Tibial artery (tissue), 4 donors: ENCODE results near the gene GAPVD1.
A peak's percentile ranks its signal among the peaks of the same experiment; 100 is the strongest.

Experiments
- DNase-seq, 2 donors: peaks; one replicate each; pipeline ENCODE4 v3.0.0-alpha.2; 2019
- H3K27ac ChIP-seq, 2 donors: fragments of 200-600 bp; sonication (generic) in 1 of 2; 1 replicate in 1 of 2; 2 replicates in 1 of 2; pipeline ENCODE4 v1.5.1; 2018 to 2019; ENCODE audit warnings: mild to moderate bottlenecking in 1 of 2
- H3K27me3 ChIP-seq, 2 donors: fragments of 200-600 bp; sonication (generic) in 1 of 2; one replicate each; pipeline versions ENCODE4 v1.5.1 to v1.6.0; 2016 to 2019
- H3K36me3 ChIP-seq, 3 donors: fragments of 200-600 bp; sonication (generic) in 2 of 3; one replicate each; pipeline ENCODE4 v1.5.1; 2016 to 2019; ENCODE audit warnings: mild to moderate bottlenecking in 2 of 3
- H3K4me1 ChIP-seq, 4 donors: fragments of 200-600 bp; sonication (generic) in 2 of 4; 1 replicate in 3 of 4; 2 replicates in 1 of 4; pipeline ENCODE4 v1.5.1; 2016 to 2019
- H3K4me3 ChIP-seq, 2 donors: fragments of 200-600 bp; sonication (generic) in 1 of 2; 1 replicate in 1 of 2; 2 replicates in 1 of 2; pipeline ENCODE4 v1.5.1; 2018 to 2019; ENCODE audit warnings: mild to moderate bottlenecking in 2 of 2
- H3K9me3 ChIP-seq, 3 donors: fragments of 200-600 bp; sonication (generic) in 1 of 3; one replicate each; pipeline ENCODE4 v1.5.1; 2016 to 2019
- intact Hi-C: fragments of 100-400 bp; cut with DNase I; formaldehyde crosslinking; loops from one replicate; pipeline ENCODE4 v1.15.0; 2023; ENCODE audit warnings: low total_unique reads
- TF ChIP-seq, protein P1 (sequence below), 2 experiments: fragments of 200-600 bp in 1 of 2; fragments of 450-650 bp in 1 of 2; IDR thresholded peaks; one replicate each; pipeline ENCODE4 v1.5.1; 2017 to 2019; ENCODE audit warnings: antibody characterized with exemption in 2 of 2, mild to moderate bottlenecking in 1 of 2, moderate library complexity in 1 of 2

The GAPVD1 gene

DNA sequence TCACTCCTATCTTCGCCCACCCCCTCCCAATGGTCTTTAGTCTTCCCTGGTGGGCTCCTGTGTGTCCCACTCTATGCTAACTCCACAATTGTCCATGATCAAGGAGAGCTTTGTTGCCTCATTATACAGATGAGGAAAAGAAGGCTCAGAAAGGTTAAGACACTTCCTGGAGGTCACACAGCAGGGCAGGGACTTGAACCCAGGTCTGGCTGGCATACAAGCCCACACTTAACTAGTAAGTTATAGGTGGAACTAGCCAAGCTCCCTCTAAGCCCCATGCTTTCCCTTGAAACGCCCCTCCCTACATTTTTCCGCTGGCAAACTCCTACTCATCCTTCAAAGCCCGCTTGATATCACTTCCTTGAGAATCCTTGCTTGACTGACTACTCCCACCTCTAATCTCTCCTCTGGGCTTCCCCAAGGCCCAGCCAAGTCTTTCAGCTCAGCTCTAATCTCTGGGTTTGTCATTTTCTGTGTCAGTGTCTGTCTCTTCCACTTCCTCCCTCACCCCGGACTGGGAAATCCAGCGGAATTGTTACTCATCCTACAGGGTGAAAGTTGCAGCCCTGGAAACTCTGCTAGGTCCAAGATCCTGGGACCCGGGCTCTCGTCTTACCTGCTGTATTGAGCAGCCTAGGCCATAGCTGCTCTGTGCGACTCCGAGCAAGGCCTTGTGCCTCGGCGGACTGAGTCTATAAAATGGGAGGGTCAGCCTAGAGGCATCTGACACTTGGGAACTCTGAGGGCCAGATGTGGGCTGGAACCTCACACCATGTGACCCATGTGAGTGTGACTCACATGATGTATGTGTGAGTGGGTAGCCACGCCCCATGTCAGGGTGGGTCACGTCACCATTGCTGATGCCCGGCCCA is 144.5 kb downstream of the GAPVD1 start:
- Histone ChIP-seq H3K4me3 (no peak overlapping the region), H3K9me3 (no peaks in the 10 kb centered on the region), H3K4me1 (peaks cover 0 to 14% (median 13%) of the 10 kb centered on the region in 4 donors), H3K27me3 (peaks cover 0 to 23% of the 10 kb centered on the region in 2 donors), H3K27ac (no peak overlapping the region), H3K36me3 (no peaks in the 10 kb centered on the region)
- intact Hi-C loops, result loop anchor here (5.0 kb wide), 2 partner anchors 226 to 826 kb away; no protein-coding TSS in a partner anchor
- DNase-seq, result no peak
- TF ChIP-seq, protein P1, sequence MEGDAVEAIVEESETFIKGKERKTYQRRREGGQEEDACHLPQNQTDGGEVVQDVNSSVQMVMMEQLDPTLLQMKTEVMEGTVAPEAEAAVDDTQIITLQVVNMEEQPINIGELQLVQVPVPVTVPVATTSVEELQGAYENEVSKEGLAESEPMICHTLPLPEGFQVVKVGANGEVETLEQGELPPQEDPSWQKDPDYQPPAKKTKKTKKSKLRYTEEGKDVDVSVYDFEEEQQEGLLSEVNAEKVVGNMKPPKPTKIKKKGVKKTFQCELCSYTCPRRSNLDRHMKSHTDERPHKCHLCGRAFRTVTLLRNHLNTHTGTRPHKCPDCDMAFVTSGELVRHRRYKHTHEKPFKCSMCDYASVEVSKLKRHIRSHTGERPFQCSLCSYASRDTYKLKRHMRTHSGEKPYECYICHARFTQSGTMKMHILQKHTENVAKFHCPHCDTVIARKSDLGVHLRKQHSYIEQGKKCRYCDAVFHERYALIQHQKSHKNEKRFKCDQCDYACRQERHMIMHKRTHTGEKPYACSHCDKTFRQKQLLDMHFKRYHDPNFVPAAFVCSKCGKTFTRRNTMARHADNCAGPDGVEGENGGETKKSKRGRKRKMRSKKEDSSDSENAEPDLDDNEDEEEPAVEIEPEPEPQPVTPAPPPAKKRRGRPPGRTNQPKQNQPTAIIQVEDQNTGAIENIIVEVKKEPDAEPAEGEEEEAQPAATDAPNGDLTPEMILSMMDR (IDR thresholded peaks at IDR 0.05), result no peak

DNA sequence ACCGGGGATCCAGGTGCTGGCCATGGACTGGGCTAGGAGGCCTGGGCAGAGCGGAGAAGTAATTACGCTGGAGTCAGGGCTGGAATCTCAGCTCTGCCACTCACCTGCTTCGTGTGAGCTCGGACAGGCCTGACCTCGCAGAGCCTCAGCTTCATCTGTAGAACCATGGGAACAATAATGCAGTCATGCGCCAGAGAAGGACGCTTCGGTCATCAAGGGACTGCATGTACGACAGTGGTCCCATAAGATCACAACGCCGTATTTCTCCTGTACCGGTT is 145.1 kb downstream of the GAPVD1 start:
- TF ChIP-seq, protein P1 (IDR thresholded peaks at IDR 0.05), result no peak
- Histone ChIP-seq H3K9me3 (no peaks in the 10 kb centered on the region), H3K4me1 (peaks cover 0 to 14% (median 13%) of the 10 kb centered on the region in 4 donors), H3K4me3 (no peak overlapping the region), H3K27me3 (peaks cover 0 to 23% of the 10 kb centered on the region in 2 donors), H3K27ac (no peak overlapping the region), H3K36me3 (no peaks in the 10 kb centered on the region)
- DNase-seq, result no peak
- intact Hi-C loops, result loop anchor here (5.0 kb wide), 2 partner anchors 226 to 826 kb away; no protein-coding TSS in a partner anchor

DNA sequence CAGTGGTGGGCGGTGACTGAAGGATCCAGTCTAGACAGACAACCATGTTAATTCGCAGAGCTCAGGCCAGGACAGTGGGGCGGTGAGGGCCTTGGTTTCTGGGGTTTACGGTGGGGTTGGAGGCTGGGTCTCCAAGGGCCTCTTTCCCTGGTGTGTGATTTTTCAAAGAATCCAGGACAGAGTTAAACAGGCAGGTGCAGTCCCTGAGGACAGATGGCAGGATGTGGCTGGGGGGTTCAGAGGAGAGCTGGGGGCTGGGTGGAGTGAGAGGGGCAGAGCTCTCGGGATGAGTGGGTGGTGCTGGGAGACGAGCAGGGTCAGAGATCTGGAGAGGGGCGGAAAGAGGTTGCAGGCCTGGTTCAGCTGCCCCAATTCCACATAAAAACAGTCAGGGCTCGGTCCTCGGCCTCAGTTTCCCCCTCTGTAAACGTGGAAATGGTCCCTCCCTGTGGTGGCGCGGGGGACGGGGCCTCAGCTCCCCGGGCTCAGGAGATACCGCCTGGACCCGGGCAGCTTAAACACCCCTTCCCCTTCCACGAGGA is 145.9 kb downstream of the GAPVD1 start:
- intact Hi-C loops, result loop anchor here (5.0 kb wide), 2 partner anchors 225 to 825 kb away; no protein-coding TSS in a partner anchor
- Histone ChIP-seq H3K9me3 (no peaks in the 10 kb centered on the region), H3K27me3 (peaks cover 0 to 23% of the 10 kb centered on the region in 2 donors), H3K4me1 (peaks cover 0 to 14% (median 13%) of the 10 kb centered on the region in 4 donors), H3K4me3 (peak overlapping the region; percentile 49 to 57), H3K36me3 (no peaks in the 10 kb centered on the region), H3K27ac (no peak overlapping the region)
- TF ChIP-seq, protein P1 (IDR thresholded peaks at IDR 0.05), result no peak
- no peak for DNase-seq

DNA sequence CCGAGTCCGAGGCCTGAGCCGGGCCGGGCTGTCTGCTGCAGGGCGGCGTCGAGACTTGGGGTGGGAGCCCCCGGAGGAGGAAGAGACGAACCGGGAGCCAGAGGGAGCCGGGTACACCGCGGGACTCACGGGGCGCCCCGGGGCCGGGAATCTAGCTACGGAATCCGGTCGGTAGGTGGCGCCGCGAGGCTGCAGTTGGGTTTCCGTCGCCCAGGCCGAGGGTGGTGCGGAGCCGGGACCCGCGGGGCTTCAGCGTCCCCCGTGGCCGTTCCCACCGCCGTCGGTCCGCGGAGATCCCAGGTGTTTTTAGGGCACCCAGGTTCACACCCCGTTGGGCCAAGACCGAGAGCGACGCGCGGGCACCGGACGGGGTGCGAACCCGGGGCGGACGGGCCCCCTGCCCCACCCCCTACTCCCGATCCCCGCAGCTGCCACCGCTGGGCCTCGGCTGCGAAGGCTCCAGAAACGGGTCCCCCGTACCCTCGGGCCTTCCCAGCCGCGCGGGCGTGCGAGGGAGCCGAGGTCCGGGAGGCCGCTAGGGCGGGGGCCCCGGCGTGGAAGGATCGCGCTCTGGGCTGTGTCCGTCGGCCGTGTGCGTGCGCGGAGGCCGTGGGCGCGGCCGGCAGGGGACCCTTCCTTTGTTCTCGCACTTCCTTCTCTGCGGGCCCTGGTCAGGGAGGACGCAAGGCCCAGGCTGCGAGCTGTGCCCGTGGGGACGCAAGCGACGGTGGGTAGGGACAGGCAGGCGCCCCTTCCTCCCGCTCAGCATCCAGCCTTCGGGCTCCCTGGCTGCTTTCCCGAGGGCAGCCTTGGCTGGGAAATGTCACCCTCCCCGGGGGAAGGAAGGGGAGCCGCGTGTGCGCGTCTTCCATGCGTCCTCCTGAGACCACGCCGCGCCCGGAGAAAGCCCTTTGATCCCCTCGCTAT is 146.6 kb downstream of the GAPVD1 start:
- intact Hi-C loops, result loop anchor here (5.0 kb wide), 2 partner anchors 224 to 824 kb away; no protein-coding TSS in a partner anchor
- Histone ChIP-seq H3K27ac (no peak overlapping the region), H3K36me3 (no peaks in the 10 kb centered on the region), H3K4me3 (peak overlapping the region; percentile 49 to 57), H3K4me1 (peaks cover 0 to 14% (median 13%) of the 10 kb centered on the region in 4 donors), H3K9me3 (no peaks in the 10 kb centered on the region), H3K27me3 (peaks cover 0 to 23% of the 10 kb centered on the region in 2 donors)
- TF ChIP-seq, protein P1 (IDR thresholded peaks at IDR 0.05), result peak; percentile 87 to 93
- DNase-seq, result peak; percentile 58 to 80

DNA sequence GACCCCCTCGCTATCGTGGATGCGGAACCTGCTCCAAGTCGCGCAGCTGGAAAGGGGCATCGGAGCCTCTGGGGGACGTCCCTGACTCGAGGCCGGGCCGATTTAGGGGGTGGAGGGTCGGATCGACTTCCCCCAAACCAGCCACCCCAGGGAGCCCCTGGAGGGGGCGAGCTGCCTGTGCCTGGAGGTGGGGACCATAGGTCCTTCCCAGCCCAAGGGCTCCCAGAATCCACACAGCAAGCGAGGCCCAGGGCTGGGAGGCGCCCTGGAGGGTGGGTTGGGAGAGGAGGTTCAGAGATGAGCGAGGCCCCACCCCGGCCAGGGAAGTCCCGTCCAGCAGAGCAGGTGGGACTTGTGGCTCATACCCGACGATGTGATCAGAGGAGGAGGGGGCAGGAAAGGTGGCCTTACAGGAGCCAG is 147.6 kb downstream of the GAPVD1 start:
- Histone ChIP-seq H3K4me3 (no peak overlapping the region), H3K27me3 (peaks cover 0 to 23% of the 10 kb centered on the region in 2 donors), H3K36me3 (no peaks in the 10 kb centered on the region), H3K4me1 (peaks cover 0 to 14% (median 13%) of the 10 kb centered on the region in 4 donors), H3K27ac (no peak overlapping the region), H3K9me3 (no peaks in the 10 kb centered on the region)
- no peak for DNase-seq
- TF ChIP-seq, protein P1 (IDR thresholded peaks at IDR 0.05), result no peak
- intact Hi-C loops, result loop anchor here (5.0 kb wide), 2 partner anchors 223 to 823 kb away; no protein-coding TSS in a partner anchor
